ENCODE results near the gene BEST1. TPM values are rescaled to one million over a fixed set of nuclear protein-coding genes. Genes with fewer than 3 reads are reported as not detected.

Gene BEST1
- total RNA-seq, 1 experiment from 2014 or later = 2.3 TPM

DNA sequence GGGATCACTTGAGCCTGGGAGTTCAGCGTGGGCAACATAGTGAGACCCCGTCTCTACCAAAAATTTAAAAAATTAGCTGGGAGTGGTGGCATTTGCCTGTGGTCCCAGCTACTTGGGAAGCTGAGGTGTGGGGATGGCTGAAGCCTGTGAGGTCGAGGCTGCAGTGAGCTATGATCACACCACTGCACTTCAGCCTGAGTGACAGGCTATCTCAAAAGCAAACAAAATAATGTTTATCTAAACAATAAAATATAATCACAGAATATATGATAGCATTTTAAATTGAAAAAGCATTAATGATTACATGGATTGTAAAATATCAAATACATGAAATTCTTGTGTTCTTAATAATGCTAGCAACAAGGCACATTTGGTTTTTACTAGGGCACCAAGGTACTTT lies 2.7 kb downstream of the BEST1 start:
- ChIA-PET POLR2A (interaction anchor here (1.3 to 1.7 kb wide), 2 partner anchors 15 to 18 kb away, joined by 3 to 7 read pairs; no protein-coding TSS in a partner anchor), RAD21 (ENCODE audit: low non-redundant PET in 1 of 2, low total read pairs in 2 of 2, uncharacterized antibody in 2 of 2, unreplicated experiment in 2 of 2) (no interaction called here), CTCF (interaction anchor here (2.3 kb wide), 1 partner anchor 156 kb away, joined by 6 read pairs; no protein-coding TSS in a partner anchor)
- no peaks in the 10 kb centered on the region for H3K27me3 ChIP-seq (ENCODE audit: insufficient read depth, low read length)
- no peak overlapping the region for H3K27ac ChIP-seq (ENCODE audit: low read depth, low read length)
- H3K9me3 ChIP-seq (ENCODE audit: control insufficient read depth in 1 of 2, insufficient read depth in 1 of 2, low read depth in 1 of 2, low read length in 2 of 2) = no peaks in the 10 kb centered on the region
- H3K4me1 ChIP-seq (ENCODE audit: control insufficient read depth in 1 of 2, insufficient read depth in 2 of 2, low read length in 2 of 2) = peaks cover 2 to 4% of the 10 kb centered on the region in 2 experiments; a peak in 2 of 4 replicates
- intact Hi-C loops (cut with micrococcal nuclease) = no loop called here
- DNase-seq (ENCODE audit: low read depth, low spot score) = no peak
- H3K4me2 ChIP-seq (ENCODE audit: low read length) = no peak overlapping the region
- no peak overlapping the region for H2AFZ ChIP-seq (ENCODE audit: low read depth, low read length, poor library complexity, severe bottlenecking)
- no peak overlapping the region for H3K9ac ChIP-seq (ENCODE audit: low read length)
- H3K79me2 ChIP-seq (ENCODE audit: insufficient read depth, low read length) = no peaks in the 10 kb centered on the region
- no peaks in the 10 kb centered on the region for H4K20me1 ChIP-seq (ENCODE audit: insufficient read depth)
- no TSS peak for BruUV-seq (replicated peaks)
- no peak overlapping the region for H3K4me3 ChIP-seq (replicated peaks in 1 of 2; ENCODE audit: low read depth in 1 of 2, low read length in 2 of 2)
- ATAC-seq = no peak
- TF ChIP-seq, protein P1, sequence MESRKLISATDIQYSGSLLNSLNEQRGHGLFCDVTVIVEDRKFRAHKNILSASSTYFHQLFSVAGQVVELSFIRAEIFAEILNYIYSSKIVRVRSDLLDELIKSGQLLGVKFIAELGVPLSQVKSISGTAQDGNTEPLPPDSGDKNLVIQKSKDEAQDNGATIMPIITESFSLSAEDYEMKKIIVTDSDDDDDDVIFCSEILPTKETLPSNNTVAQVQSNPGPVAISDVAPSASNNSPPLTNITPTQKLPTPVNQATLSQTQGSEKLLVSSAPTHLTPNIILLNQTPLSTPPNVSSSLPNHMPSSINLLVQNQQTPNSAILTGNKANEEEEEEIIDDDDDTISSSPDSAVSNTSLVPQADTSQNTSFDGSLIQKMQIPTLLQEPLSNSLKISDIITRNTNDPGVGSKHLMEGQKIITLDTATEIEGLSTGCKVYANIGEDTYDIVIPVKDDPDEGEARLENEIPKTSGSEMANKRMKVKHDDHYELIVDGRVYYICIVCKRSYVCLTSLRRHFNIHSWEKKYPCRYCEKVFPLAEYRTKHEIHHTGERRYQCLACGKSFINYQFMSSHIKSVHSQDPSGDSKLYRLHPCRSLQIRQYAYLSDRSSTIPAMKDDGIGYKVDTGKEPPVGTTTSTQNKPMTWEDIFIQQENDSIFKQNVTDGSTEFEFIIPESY (IDR thresholded peaks at IDR 0.05; ENCODE audit: extremely low read depth, insufficient replicate concordance, low read length) = no peak
- TF ChIP-seq FOSL1 (IDR thresholded peaks at IDR 0.05; ENCODE audit: low read depth) (no peak), ZFX (IDR thresholded peaks at IDR 0.05) (no peak), YY1 (IDR thresholded peaks at IDR 0.05; ENCODE audit: extremely low read depth, insufficient replicate concordance, low read depth, low read length) (no peak), EGR1 (IDR thresholded peaks at IDR 0.05; ENCODE audit: low read depth) (no peak), SIN3A (IDR thresholded peaks at IDR 0.05; ENCODE audit: low read depth) (no peak), EZH2phosphoT487 (IDR thresholded peaks at IDR 0.05; ENCODE audit: borderline replicate concordance) (no peak), ZNF274 (IDR thresholded peaks at IDR 0.05; ENCODE audit: low read depth, low read length) (no peak), CBX3 (IDR thresholded peaks at IDR 0.05; ENCODE audit: low read depth) (no peak), SRF (IDR thresholded peaks at IDR 0.05; ENCODE audit: low read depth) (no peak), RAD21 (IDR thresholded peaks at IDR 0.05; ENCODE audit: low read depth) (no peak), ELF1 (IDR thresholded peaks at IDR 0.05; ENCODE audit: borderline replicate concordance, low read depth) (no peak), SP1 (IDR thresholded peaks at IDR 0.05; ENCODE audit: low read depth) (no peak), TCF7L2 (IDR thresholded peaks at IDR 0.05; ENCODE audit: borderline replicate concordance, extremely low read depth, insufficient read depth, insufficient read length) (no peak), EZH2 (IDR thresholded peaks at IDR 0.05) (no peak), JUND (IDR thresholded peaks at IDR 0.05) (no peak)
- TF ChIP-seq, protein P2, sequence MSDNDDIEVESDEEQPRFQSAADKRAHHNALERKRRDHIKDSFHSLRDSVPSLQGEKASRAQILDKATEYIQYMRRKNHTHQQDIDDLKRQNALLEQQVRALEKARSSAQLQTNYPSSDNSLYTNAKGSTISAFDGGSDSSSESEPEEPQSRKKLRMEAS (IDR thresholded peaks at IDR 0.05) = no peak
- TF ChIP-seq, protein P3, sequence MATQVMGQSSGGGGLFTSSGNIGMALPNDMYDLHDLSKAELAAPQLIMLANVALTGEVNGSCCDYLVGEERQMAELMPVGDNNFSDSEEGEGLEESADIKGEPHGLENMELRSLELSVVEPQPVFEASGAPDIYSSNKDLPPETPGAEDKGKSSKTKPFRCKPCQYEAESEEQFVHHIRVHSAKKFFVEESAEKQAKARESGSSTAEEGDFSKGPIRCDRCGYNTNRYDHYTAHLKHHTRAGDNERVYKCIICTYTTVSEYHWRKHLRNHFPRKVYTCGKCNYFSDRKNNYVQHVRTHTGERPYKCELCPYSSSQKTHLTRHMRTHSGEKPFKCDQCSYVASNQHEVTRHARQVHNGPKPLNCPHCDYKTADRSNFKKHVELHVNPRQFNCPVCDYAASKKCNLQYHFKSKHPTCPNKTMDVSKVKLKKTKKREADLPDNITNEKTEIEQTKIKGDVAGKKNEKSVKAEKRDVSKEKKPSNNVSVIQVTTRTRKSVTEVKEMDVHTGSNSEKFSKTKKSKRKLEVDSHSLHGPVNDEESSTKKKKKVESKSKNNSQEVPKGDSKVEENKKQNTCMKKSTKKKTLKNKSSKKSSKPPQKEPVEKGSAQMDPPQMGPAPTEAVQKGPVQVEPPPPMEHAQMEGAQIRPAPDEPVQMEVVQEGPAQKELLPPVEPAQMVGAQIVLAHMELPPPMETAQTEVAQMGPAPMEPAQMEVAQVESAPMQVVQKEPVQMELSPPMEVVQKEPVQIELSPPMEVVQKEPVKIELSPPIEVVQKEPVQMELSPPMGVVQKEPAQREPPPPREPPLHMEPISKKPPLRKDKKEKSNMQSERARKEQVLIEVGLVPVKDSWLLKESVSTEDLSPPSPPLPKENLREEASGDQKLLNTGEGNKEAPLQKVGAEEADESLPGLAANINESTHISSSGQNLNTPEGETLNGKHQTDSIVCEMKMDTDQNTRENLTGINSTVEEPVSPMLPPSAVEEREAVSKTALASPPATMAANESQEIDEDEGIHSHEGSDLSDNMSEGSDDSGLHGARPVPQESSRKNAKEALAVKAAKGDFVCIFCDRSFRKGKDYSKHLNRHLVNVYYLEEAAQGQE (IDR thresholded peaks at IDR 0.05; ENCODE audit: low read depth) = no peak
- TF ChIP-seq, protein P4, sequence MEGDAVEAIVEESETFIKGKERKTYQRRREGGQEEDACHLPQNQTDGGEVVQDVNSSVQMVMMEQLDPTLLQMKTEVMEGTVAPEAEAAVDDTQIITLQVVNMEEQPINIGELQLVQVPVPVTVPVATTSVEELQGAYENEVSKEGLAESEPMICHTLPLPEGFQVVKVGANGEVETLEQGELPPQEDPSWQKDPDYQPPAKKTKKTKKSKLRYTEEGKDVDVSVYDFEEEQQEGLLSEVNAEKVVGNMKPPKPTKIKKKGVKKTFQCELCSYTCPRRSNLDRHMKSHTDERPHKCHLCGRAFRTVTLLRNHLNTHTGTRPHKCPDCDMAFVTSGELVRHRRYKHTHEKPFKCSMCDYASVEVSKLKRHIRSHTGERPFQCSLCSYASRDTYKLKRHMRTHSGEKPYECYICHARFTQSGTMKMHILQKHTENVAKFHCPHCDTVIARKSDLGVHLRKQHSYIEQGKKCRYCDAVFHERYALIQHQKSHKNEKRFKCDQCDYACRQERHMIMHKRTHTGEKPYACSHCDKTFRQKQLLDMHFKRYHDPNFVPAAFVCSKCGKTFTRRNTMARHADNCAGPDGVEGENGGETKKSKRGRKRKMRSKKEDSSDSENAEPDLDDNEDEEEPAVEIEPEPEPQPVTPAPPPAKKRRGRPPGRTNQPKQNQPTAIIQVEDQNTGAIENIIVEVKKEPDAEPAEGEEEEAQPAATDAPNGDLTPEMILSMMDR (IDR thresholded peaks at IDR 0.05 in 2 of 3, conservative IDR thresholded peaks at IDR 0.05 in 1 of 3; ENCODE audit: borderline replicate concordance in 1 of 3, insufficient read depth in 1 of 3, low read depth in 2 of 3, low read length in 2 of 3) = no peak
- TF ChIP-seq, protein P5, sequence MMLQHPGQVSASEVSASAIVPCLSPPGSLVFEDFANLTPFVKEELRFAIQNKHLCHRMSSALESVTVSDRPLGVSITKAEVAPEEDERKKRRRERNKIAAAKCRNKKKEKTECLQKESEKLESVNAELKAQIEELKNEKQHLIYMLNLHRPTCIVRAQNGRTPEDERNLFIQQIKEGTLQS (IDR thresholded peaks at IDR 0.05) = no peak
- no peaks in the 10 kb centered on the region for H3K9me2 ChIP-seq (ENCODE audit: insufficient read depth)
- H3K36me3 ChIP-seq (ENCODE audit: control insufficient read depth in 1 of 2, insufficient read depth in 2 of 2, low read length in 2 of 2) = no peaks in the 10 kb centered on the region

All from HCT116 (cell line).